ENCODE results near the gene FAM204A.
A peak's percentile ranks its signal among the peaks of the same experiment; 100 is the strongest.

FAM204A gene

GRCh38 chr10:118341791-118342637 is at the start of gene FAM204A:
FAM204A (minus strand) TSS chr10:118342324; CDS start chr10:118336415, 5,909 bp downstream.
- TF ChIP-seq, protein P1, sequence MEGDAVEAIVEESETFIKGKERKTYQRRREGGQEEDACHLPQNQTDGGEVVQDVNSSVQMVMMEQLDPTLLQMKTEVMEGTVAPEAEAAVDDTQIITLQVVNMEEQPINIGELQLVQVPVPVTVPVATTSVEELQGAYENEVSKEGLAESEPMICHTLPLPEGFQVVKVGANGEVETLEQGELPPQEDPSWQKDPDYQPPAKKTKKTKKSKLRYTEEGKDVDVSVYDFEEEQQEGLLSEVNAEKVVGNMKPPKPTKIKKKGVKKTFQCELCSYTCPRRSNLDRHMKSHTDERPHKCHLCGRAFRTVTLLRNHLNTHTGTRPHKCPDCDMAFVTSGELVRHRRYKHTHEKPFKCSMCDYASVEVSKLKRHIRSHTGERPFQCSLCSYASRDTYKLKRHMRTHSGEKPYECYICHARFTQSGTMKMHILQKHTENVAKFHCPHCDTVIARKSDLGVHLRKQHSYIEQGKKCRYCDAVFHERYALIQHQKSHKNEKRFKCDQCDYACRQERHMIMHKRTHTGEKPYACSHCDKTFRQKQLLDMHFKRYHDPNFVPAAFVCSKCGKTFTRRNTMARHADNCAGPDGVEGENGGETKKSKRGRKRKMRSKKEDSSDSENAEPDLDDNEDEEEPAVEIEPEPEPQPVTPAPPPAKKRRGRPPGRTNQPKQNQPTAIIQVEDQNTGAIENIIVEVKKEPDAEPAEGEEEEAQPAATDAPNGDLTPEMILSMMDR (IDR thresholded peaks at IDR 0.05; ENCODE audit: insufficient read depth, low read length, poor library complexity, severe bottlenecking) = no peak
- H3K4me3 ChIP-seq (replicated peaks; ENCODE audit: low read depth, low read length) = peak within 1 kb of the TSS; percentile 82
- H3K27me3 ChIP-seq (replicated peaks; ENCODE audit: control insufficient read depth, insufficient read depth, low read length) = no peaks in the 10 kb centered on the region
- H3K36me3 ChIP-seq (ENCODE audit: control insufficient read depth, insufficient read depth, low read length) = no peaks in the 10 kb centered on the region
- peak; percentile 92 for DNase-seq (ENCODE audit: extremely low read depth, insufficient read length)

- TF ChIP-seq, protein P1 (IDR thresholded peaks at IDR 0.05; ENCODE audit: insufficient read depth, low read length, poor library complexity, severe bottlenecking) = no peak
- DNase-seq (ENCODE audit: extremely low read depth, insufficient read length) = no peak
- Histone ChIP-seq H3K36me3 (ENCODE audit: control insufficient read depth, insufficient read depth, low read length) (no peaks in the 10 kb centered on the region), H3K4me3 (replicated peaks; ENCODE audit: low read depth, low read length) (no peak overlapping the region), H3K27me3 (replicated peaks; ENCODE audit: control insufficient read depth, insufficient read depth, low read length) (no peaks in the 10 kb centered on the region)
Measured at GRCh38 chr10:118383699-118384098, 41.6 kb upstream of the FAM204A start.

DNA sequence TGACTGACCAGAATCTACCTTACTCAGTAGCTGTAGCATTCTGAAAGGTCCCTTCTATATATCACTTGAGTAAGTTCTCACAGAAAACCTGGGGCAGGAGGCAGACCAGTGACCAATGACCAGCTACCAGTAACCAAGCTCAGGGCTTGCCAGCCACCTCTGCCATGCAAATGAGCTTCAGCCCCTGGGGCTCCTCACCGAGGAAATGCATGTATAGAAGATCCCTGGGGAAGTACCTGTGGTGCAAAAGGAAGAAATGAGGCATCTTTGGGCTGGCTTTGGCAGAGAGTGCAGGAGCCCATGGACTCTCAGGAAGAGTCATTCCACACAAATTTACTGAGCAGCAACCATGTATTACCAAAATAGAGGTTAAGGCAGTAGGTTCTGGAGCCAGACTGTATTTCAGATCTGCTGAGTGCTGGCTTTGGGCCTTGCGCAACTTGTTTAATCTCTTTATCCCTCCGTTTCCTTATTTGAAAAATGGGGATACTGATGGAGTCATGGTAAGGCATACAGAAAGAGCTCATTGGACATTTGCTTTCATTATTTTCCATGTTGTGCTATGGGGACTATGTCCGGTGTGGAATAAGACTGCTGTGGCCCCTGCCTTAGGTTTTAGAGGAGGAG is 41.1 kb upstream of the FAM204A start:
- TF ChIP-seq, protein P1 (IDR thresholded peaks at IDR 0.05; ENCODE audit: insufficient read depth, low read length, poor library complexity, severe bottlenecking) = no peak
- Histone ChIP-seq H3K4me3 (replicated peaks; ENCODE audit: low read depth, low read length) (no peak overlapping the region), H3K27me3 (replicated peaks; ENCODE audit: control insufficient read depth, insufficient read depth, low read length) (no peaks in the 10 kb centered on the region), H3K36me3 (ENCODE audit: control insufficient read depth, insufficient read depth, low read length) (no peaks in the 10 kb centered on the region)
- DNase-seq (ENCODE audit: extremely low read depth, insufficient read length) = no peak

DNA sequence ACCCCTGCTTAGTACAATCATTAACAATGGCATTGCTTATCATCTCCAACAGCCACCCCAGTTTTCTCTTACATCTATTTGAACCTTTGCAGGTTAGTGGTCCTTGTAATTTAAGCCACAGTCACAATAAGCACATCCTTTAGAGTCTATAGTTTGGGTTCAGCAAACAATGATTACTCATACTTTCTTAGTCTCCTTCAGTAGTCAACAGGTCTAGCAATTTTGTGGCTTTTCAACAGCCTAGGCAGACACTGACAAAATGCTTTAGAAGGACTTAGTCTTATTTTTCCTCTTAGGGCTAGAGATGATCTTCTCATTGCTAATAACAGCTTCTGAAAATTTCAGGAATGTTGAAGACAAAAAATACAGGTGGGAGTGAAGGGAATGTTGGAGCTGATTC is 32.3 kb upstream of the FAM204A start:
- DNase-seq (ENCODE audit: extremely low read depth, insufficient read length) = no peak
- no peak overlapping the region for H3K4me3 ChIP-seq (replicated peaks; ENCODE audit: low read depth, low read length)
- no peaks in the 10 kb centered on the region for H3K36me3 ChIP-seq (ENCODE audit: control insufficient read depth, insufficient read depth, low read length)
- TF ChIP-seq, protein P1 (IDR thresholded peaks at IDR 0.05; ENCODE audit: insufficient read depth, low read length, poor library complexity, severe bottlenecking) = no peak
- no peaks in the 10 kb centered on the region; the same call in 1 of the 2 replicates for H3K27me3 ChIP-seq (replicated peaks; ENCODE audit: control insufficient read depth, insufficient read depth, low read length)

- Histone ChIP-seq H3K36me3 (ENCODE audit: control insufficient read depth, insufficient read depth, low read length) (no peaks in the 10 kb centered on the region), H3K4me3 (replicated peaks; ENCODE audit: low read depth, low read length) (no peak overlapping the region), H3K27me3 (replicated peaks; ENCODE audit: control insufficient read depth, insufficient read depth, low read length) (no peaks in the 10 kb centered on the region; the same call in 1 of the 2 replicates)
- TF ChIP-seq, protein P1 (IDR thresholded peaks at IDR 0.05; ENCODE audit: insufficient read depth, low read length, poor library complexity, severe bottlenecking) = no peak
- DNase-seq (ENCODE audit: extremely low read depth, insufficient read length) = no peak
Measured at GRCh38 chr10:118373786-118374185, 31.7 kb upstream of the FAM204A start.

All from GM06990 (cell line).